Fibroblast of the aortic adventitia (primary cell): ENCODE results near the gene BCL2L1. TPM values are rescaled to one million over a fixed set of nuclear protein-coding genes. Genes with fewer than 3 reads are reported as not detected.
"Not testable (repeated sequence)": the region's sequence is repeated elsewhere in the genome, so short reads cannot be mapped to it uniquely, and the experiment has no call there.

ENCODE experiments used
- DNase-seq: peaks from one replicate; pipeline ENCODE4 v3.0.0-alpha.2; 2010; ENCODE audit warnings: low read depth
- H3K4me3 ChIP-seq: 2 replicates; pipeline ENCODE4 v1.5.1; 2011; ENCODE audit warnings: low read depth, mild to moderate bottlenecking, control low read depth, low read length, moderate library complexity
- CTCF ChIP-seq: IDR thresholded peaks from 2 replicates; pipeline ENCODE4 v1.5.1; 2011; ENCODE audit warnings: mild to moderate bottlenecking, low read length, control low read depth, inconsistent platforms; ENCODE audit not compliant: insufficient read depth
- total RNA-seq: library from RNA; depleted of rRNA; stranded (reverse); fragments of >200 nt; gene quantifications from 2 replicates; pipeline ENCODE4 v1.2.3, GENCODE V29; 2012; ENCODE audit warnings: low replicate concordance

The BCL2L1 gene
- total RNA-seq, 1 donor = 101 TPM

DNA sequence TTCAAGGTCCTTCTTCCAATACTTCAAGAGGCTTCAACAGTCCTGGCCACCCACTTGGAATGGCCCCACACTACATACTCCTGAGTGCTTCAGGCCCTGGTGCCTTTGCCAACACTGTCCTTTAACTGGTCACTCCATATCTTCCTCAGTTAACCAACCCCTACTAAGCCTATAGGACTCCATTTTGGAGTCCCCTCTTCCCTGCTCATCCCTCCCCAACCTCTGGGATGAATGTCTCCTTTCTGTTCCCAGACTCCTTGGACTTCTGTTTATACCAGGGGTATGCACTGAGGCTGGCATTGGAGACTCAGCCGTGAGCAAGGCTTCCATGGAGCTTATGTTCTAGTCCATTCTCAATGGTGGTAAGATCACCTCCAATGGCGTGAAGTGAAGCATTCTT lies 51.3 kb downstream of the BCL2L1 start:
- TF ChIP-seq CTCF = no peak
- no peak overlapping the region for H3K4me3 ChIP-seq

GRCh38 chr20:31670371-31671228 lies 52.1 kb downstream of the BCL2L1 start:
- no peak overlapping the region for H3K4me3 ChIP-seq
- DNase-seq = peak; percentile 47
- TF ChIP-seq CTCF = no peak

More for the DNA sequence above, 51.3 kb downstream of the BCL2L1 start:
- DNase-seq = no peak

- DNase-seq = no peak
- no peak for TF ChIP-seq CTCF
Measured at GRCh38 chr20:31669876-31670275, 52.8 kb downstream of the BCL2L1 start.

DNA sequence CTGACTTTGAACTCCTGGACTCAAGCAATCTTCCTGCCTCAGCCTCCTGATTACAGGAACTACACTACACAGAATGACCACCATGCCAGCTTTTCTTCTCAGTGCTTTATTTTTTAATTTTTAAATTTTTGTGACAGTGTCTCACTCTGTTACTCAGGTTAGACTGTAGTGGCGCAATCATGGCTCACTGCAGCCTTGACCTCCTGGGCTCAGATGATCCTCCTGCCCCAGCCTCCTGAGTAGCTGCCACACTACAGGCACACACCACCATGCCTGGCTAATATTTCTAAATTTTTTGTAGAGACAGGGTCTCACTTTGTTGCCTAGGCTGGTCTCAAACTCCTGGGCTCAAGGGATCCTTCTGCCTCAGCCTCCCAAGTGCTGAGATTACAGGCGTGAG lies 53.7 kb downstream of the BCL2L1 start:
- DNase-seq, H3K4me3 ChIP-seq: not testable (repeated sequence)

More at GRCh38 chr20:31669876-31670275, 52.8 kb downstream of the BCL2L1 start:
- H3K4me3 ChIP-seq = no peak overlapping the region

DNA sequence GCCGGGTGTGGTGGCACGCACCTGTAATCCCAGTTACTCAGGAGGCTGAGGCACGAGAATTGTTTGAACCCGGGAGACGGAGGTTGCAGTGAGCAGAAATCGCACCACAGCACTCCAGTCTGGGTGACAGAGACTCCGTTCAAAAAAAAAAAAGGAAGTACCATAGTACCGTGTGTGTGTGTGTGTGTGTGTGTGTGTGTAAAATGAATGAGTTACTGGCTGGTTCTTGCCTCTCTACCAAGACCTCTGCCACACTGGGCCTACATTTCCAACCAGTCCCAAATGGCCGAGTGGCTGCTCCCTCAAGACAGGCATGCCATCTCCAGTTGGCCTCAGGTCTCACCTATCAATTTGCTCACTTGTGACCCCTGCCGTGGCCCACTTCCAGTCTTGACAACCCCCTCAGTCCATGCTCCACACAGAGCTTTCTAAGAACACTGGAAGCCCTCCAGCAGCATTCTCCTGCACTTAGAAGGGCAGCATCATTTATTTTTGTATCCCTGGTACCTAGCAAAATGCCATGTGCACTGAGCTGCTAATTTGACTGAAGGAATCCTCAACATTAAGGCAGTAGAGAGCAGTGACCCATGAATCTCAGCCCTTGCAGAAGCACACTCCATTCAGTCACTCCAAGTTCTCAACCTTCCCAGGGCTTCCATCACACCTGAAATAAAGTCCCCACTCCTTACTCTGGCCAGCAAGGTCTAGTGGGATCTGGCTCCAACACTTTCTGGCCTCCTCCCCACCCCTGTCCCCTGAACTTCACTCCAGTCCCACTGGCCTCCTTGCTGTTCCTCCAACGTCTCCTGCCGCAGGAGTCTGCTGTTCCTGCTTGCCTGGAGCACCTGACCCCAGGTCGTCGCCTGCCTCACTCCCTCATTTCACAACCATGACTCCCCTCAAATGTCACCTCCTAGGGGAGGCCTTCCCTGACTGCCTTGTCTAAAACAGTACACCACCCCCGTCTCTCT lies 55.1 kb downstream of the BCL2L1 start:
- TF ChIP-seq CTCF = no peak
- no peak overlapping the region for H3K4me3 ChIP-seq
- DNase-seq = no peak

DNA sequence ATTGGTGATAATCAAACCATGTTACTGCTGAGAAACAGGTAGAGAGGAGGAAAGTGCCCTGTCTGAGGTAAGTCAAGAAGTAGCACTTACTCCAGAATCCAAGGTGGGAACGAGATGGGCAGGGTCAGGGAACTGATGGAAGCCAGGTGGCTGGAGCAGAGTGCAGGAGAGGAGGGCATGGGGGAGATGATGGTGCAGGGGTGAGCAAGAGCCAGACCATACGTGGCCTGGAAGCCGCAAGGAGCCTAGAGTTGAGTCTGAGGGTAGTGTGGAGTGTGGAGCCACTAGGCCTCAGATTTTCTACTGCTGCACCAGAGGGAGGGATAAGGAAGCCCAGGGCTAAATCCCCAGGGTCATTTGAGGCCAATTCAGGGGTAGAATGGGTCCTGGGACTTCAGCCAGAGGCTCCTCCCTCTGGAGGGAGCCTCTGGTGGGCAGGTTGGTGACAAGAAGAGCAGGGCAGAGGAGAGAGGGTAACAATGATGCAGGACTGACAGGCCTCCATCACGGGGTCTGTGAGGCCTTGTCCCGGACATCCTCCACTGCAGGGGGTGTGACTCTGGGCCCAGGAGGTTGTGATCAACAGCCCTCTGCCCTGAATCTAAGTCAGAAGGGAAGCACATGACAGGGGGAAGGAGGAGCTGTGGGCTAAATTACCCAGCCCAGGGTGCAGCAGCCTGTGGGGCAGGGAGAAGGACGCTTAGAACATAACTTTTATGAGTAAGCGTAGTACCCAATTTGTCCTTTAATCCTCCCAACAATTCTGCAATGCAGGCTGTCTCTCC lies 56.2 kb downstream of the BCL2L1 start:
- no peak overlapping the region for H3K4me3 ChIP-seq
- no peak for DNase-seq
- no peak for TF ChIP-seq CTCF
